Uterus (tissue), 2 donors: ENCODE results near the gene ARFIP1.

Experiments
- POLR2A ChIP-seq, 2 donors: fragments of 450-650 bp; IDR thresholded peaks; one replicate each; pipeline ENCODE4 v1.6.1; 2016; ENCODE audit warnings: antibody characterized with exemption in 2 of 2, mild to moderate bottlenecking in 1 of 2, moderate library complexity in 1 of 2
- TF ChIP-seq, protein P1 (sequence below), 4 experiments: fragments of 200-600 bp in 2 of 4; fragments of 450-650 bp in 2 of 4; sonication (generic) in 2 of 4; IDR thresholded peaks; one replicate each; pipeline ENCODE4 v1.5.1; 2016 to 2019; ENCODE audit warnings: antibody characterized with exemption in 4 of 4, mild to moderate bottlenecking in 2 of 4, moderate library complexity in 1 of 4

GRCh38 chr4:152805818-152806217, 26.1 kb downstream of the ARFIP1 start:
- TF ChIP-seq, protein P1, sequence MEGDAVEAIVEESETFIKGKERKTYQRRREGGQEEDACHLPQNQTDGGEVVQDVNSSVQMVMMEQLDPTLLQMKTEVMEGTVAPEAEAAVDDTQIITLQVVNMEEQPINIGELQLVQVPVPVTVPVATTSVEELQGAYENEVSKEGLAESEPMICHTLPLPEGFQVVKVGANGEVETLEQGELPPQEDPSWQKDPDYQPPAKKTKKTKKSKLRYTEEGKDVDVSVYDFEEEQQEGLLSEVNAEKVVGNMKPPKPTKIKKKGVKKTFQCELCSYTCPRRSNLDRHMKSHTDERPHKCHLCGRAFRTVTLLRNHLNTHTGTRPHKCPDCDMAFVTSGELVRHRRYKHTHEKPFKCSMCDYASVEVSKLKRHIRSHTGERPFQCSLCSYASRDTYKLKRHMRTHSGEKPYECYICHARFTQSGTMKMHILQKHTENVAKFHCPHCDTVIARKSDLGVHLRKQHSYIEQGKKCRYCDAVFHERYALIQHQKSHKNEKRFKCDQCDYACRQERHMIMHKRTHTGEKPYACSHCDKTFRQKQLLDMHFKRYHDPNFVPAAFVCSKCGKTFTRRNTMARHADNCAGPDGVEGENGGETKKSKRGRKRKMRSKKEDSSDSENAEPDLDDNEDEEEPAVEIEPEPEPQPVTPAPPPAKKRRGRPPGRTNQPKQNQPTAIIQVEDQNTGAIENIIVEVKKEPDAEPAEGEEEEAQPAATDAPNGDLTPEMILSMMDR (IDR thresholded peaks at IDR 0.05): no peak
- TF ChIP-seq POLR2A (IDR thresholded peaks at IDR 0.05): no peak
